ENCODE results near the gene ARHGEF17. TPM values are rescaled to one million over a fixed set of nuclear protein-coding genes. Genes with fewer than 3 reads are reported as not detected.

The ARHGEF17 gene
- polyA plus RNA-seq, 4 donors: 0.67 to 54.8 (median 6.5) TPM

- 84 to 92% (median 89%) methylated on average over 8 of the region's 8 CpGs for WGBS, 3 donors
- FAIRE-seq (no peak), DNase-seq (no peak)
- Histone ChIP-seq H3K4me1 (ENCODE audit: control insufficient read depth in 3 of 3, insufficient read depth in 2 of 3, low read depth in 1 of 3, low read length in 2 of 3) (no peaks in the 10 kb centered on the region), H3K9me3 (ENCODE audit: control insufficient read depth in 2 of 2, insufficient read depth in 1 of 2, low read depth in 1 of 2, low read length in 1 of 2) (no peaks in the 10 kb centered on the region), H3K27ac (ENCODE audit: low read depth in 1 of 3, low read length in 2 of 3) (no peak overlapping the region), H3K27me3 (ENCODE audit: control insufficient read depth in 3 of 3, insufficient read depth in 3 of 3, low read length in 3 of 3) (no peaks in the 10 kb centered on the region), H3K36me3 (ENCODE audit: control insufficient read depth in 3 of 3, insufficient read depth in 2 of 3, low read depth in 1 of 3, low read length in 3 of 3) (peaks cover 0 to 94% (median 0%) of the 10 kb centered on the region in 3 donors), H3K4me3 (ENCODE audit: low read depth in 1 of 3, low read length in 3 of 3) (no peak overlapping the region)
These were observed 52.8 kb downstream of the ARHGEF17 start for GRCh38 chr11:73360743-73361369.

- FAIRE-seq: no peak
- 80 to 90% (median 88%) methylated on average over 53 to 70 of the region's 70 CpGs for WGBS, 3 donors
- no peak overlapping the region for H3K27ac ChIP-seq (ENCODE audit: low read depth in 1 of 3, low read length in 2 of 3)
These were observed 54.1 kb downstream of the ARHGEF17 start for GRCh38 chr11:73361953-73362776.

GRCh38 chr11:73363147-73363546 is 55.1 kb downstream of the ARHGEF17 start:
- FAIRE-seq: no peak
- Histone ChIP-seq H3K27me3 (ENCODE audit: control insufficient read depth in 3 of 3, insufficient read depth in 3 of 3, low read length in 3 of 3) (no peaks in the 10 kb centered on the region), H3K36me3 (ENCODE audit: control insufficient read depth in 3 of 3, insufficient read depth in 2 of 3, low read depth in 1 of 3, low read length in 3 of 3) (peaks cover 0 to 85% (median 0%) of the 10 kb centered on the region in 3 donors), H3K27ac (ENCODE audit: low read depth in 1 of 3, low read length in 2 of 3) (no peak overlapping the region), H3K4me1 (ENCODE audit: control insufficient read depth in 3 of 3, insufficient read depth in 2 of 3, low read depth in 1 of 3, low read length in 2 of 3) (no peaks in the 10 kb centered on the region), H3K9me3 (ENCODE audit: control insufficient read depth in 2 of 2, insufficient read depth in 1 of 2, low read depth in 1 of 2, low read length in 1 of 2) (no peaks in the 10 kb centered on the region), H3K4me3 (ENCODE audit: low read depth in 1 of 3, low read length in 3 of 3) (no peak overlapping the region)
- DNase-seq: no peak
- WGBS, 3 donors: 91 to 93% (median 92%) methylated on average over 9 of the region's 9 CpGs

More at GRCh38 chr11:73361953-73362776, 54.1 kb downstream of the ARHGEF17 start:
- H3K27me3 ChIP-seq (ENCODE audit: control insufficient read depth in 3 of 3, insufficient read depth in 3 of 3, low read length in 3 of 3): no peaks in the 10 kb centered on the region
- H3K4me1 ChIP-seq (ENCODE audit: control insufficient read depth in 3 of 3, insufficient read depth in 2 of 3, low read depth in 1 of 3, low read length in 2 of 3): no peaks in the 10 kb centered on the region
- peaks cover 0 to 86% (median 0%) of the 10 kb centered on the region in 3 donors for H3K36me3 ChIP-seq (ENCODE audit: control insufficient read depth in 3 of 3, insufficient read depth in 2 of 3, low read depth in 1 of 3, low read length in 3 of 3)
- H3K9me3 ChIP-seq (ENCODE audit: control insufficient read depth in 2 of 2, insufficient read depth in 1 of 2, low read depth in 1 of 2, low read length in 1 of 2): no peaks in the 10 kb centered on the region
- H3K4me3 ChIP-seq (ENCODE audit: low read depth in 1 of 3, low read length in 3 of 3): no peak overlapping the region
- no peak for DNase-seq

- Histone ChIP-seq H3K36me3 (ENCODE audit: control insufficient read depth in 3 of 3, insufficient read depth in 2 of 3, low read depth in 1 of 3, low read length in 3 of 3) (peaks cover 0 to 77% (median 0%) of the 10 kb centered on the region in 3 donors), H3K4me1 (ENCODE audit: control insufficient read depth in 3 of 3, insufficient read depth in 2 of 3, low read depth in 1 of 3, low read length in 2 of 3) (no peaks in the 10 kb centered on the region), H3K9me3 (ENCODE audit: control insufficient read depth in 2 of 2, insufficient read depth in 1 of 2, low read depth in 1 of 2, low read length in 1 of 2) (no peaks in the 10 kb centered on the region), H3K4me3 (ENCODE audit: low read depth in 1 of 3, low read length in 3 of 3) (no peak overlapping the region), H3K27me3 (ENCODE audit: control insufficient read depth in 3 of 3, insufficient read depth in 3 of 3, low read length in 3 of 3) (no peaks in the 10 kb centered on the region), H3K27ac (ENCODE audit: low read depth in 1 of 3, low read length in 2 of 3) (peak overlapping the region in 1 of 3 donors; percentile 61)
- WGBS, 3 donors: 84 to 87% (median 86%) methylated on average over 24 of the region's 24 CpGs
- FAIRE-seq: no peak
- no peak for DNase-seq
These were observed 57.5 kb downstream of the ARHGEF17 start for GRCh38 chr11:73365352-73366264.

- Histone ChIP-seq H3K9me3 (ENCODE audit: control insufficient read depth in 2 of 2, insufficient read depth in 1 of 2, low read depth in 1 of 2, low read length in 1 of 2) (no peaks in the 10 kb centered on the region), H3K4me1 (ENCODE audit: control insufficient read depth in 3 of 3, insufficient read depth in 2 of 3, low read depth in 1 of 3, low read length in 2 of 3) (no peaks in the 10 kb centered on the region), H3K27me3 (ENCODE audit: control insufficient read depth in 3 of 3, insufficient read depth in 3 of 3, low read length in 3 of 3) (no peaks in the 10 kb centered on the region), H3K36me3 (ENCODE audit: control insufficient read depth in 3 of 3, insufficient read depth in 2 of 3, low read depth in 1 of 3, low read length in 3 of 3) (peaks cover 0 to 73% (median 0%) of the 10 kb centered on the region in 3 donors), H3K27ac (ENCODE audit: low read depth in 1 of 3, low read length in 2 of 3) (peak overlapping the region in 1 of 3 donors; percentile 71), H3K4me3 (ENCODE audit: low read depth in 1 of 3, low read length in 3 of 3) (no peak overlapping the region)
- 60 to 86% (median 68%) methylated on average over 4 of the region's 4 CpGs for WGBS, 3 donors
- FAIRE-seq: no peak
- DNase-seq: peak in 1 of 2 donors; percentile 16
These were observed 58.2 kb downstream of the ARHGEF17 start for GRCh38 chr11:73366265-73366610.

GRCh38 chr11:73366953-73367352 is 58.9 kb downstream of the ARHGEF17 start:
- H3K27ac ChIP-seq (ENCODE audit: low read depth in 1 of 3, low read length in 2 of 3): no peak overlapping the region
- no peaks in the 10 kb centered on the region for H3K9me3 ChIP-seq (ENCODE audit: control insufficient read depth in 2 of 2, insufficient read depth in 1 of 2, low read depth in 1 of 2, low read length in 1 of 2)
- no peak overlapping the region for H3K4me3 ChIP-seq (ENCODE audit: low read depth in 1 of 3, low read length in 3 of 3)
- no peaks in the 10 kb centered on the region for H3K4me1 ChIP-seq (ENCODE audit: control insufficient read depth in 3 of 3, insufficient read depth in 2 of 3, low read depth in 1 of 3, low read length in 2 of 3)
- 53 to 69% (median 69%) methylated on average over 6 of the region's 6 CpGs for WGBS, 3 donors
- DNase-seq (peak in 1 of 2 donors; percentile 13), FAIRE-seq (no peak)
- H3K36me3 ChIP-seq (ENCODE audit: control insufficient read depth in 3 of 3, insufficient read depth in 2 of 3, low read depth in 1 of 3, low read length in 3 of 3): peaks cover 0 to 68% (median 0%) of the 10 kb centered on the region in 3 donors
- no peaks in the 10 kb centered on the region for H3K27me3 ChIP-seq (ENCODE audit: control insufficient read depth in 3 of 3, insufficient read depth in 3 of 3, low read length in 3 of 3)

- WGBS, 3 donors: 65 to 70% (median 69%) methylated on average over 17 to 20 of the region's 20 CpGs
- H3K4me1 ChIP-seq (ENCODE audit: control insufficient read depth in 3 of 3, insufficient read depth in 2 of 3, low read depth in 1 of 3, low read length in 2 of 3): no peaks in the 10 kb centered on the region
- H3K4me3 ChIP-seq (ENCODE audit: low read depth in 1 of 3, low read length in 3 of 3): no peak overlapping the region
- FAIRE-seq (no peak), DNase-seq (no peak)
- H3K36me3 ChIP-seq (ENCODE audit: control insufficient read depth in 3 of 3, insufficient read depth in 2 of 3, low read depth in 1 of 3, low read length in 3 of 3): peaks cover 0 to 63% (median 0%) of the 10 kb centered on the region in 3 donors
- no peaks in the 10 kb centered on the region for H3K9me3 ChIP-seq (ENCODE audit: control insufficient read depth in 2 of 2, insufficient read depth in 1 of 2, low read depth in 1 of 2, low read length in 1 of 2)
- no peaks in the 10 kb centered on the region for H3K27me3 ChIP-seq (ENCODE audit: control insufficient read depth in 3 of 3, insufficient read depth in 3 of 3, low read length in 3 of 3)
- no peak overlapping the region for H3K27ac ChIP-seq (ENCODE audit: low read depth in 1 of 3, low read length in 2 of 3)
These were observed 59.5 kb downstream of the ARHGEF17 start for GRCh38 chr11:73367482-73368024.

Data from small intestine (tissue), 7 donors.